CD8-positive, alpha-beta memory T cell (primary cell): ENCODE results near the gene PUSL1. TPM values are rescaled to one million over a fixed set of nuclear protein-coding genes. Genes with fewer than 3 reads are reported as not detected.
A peak's percentile ranks its signal among the peaks of the same experiment; 100 is the strongest.

ENCODE experiments used
- CTCF ChIA-PET: fragments of 350-600 bp; sonication (Branson Sonifier 250); formaldehyde crosslinking; loops from one replicate; lab custom pipeline; 2021; ENCODE audit warnings: antibody characterized with exemption; lab: Charles Lee
- POLR2A ChIA-PET: fragments of 350-600 bp; sonication (Branson Sonifier 250); formaldehyde crosslinking; loops from one replicate; lab custom pipeline; 2021; ENCODE audit warnings: antibody characterized with exemption; lab: Charles Lee
- DNase-seq, 5 donors: peaks; one replicate each; pipeline versions ENCODE4 v3.0.0 to v3.0.0-alpha.2; 2020 to 2022; ENCODE audit warnings: mixed read lengths in 1 of 5
- H3K27ac ChIP-seq: one replicate; pipeline ENCODE4 v1.7.0; 2013; ENCODE audit warnings: low read depth, mild to moderate bottlenecking, low read length, moderate library complexity
- H3K27me3 ChIP-seq: 2 replicates; pipeline ENCODE4 v1.7.0; 2013; ENCODE audit warnings: low read length, mild to moderate bottlenecking; ENCODE audit not compliant: insufficient read depth, poor library complexity, severe bottlenecking
- H3K36me3 ChIP-seq: 2 replicates; pipeline ENCODE4 v1.7.0; 2013; ENCODE audit warnings: mild to moderate bottlenecking, low read length, moderate library complexity; ENCODE audit not compliant: insufficient read depth
- H3K4me1 ChIP-seq: 2 replicates; pipeline ENCODE4 v1.7.0; 2013; ENCODE audit warnings: mild to moderate bottlenecking, low read length, moderate library complexity; ENCODE audit not compliant: insufficient read depth
- H3K4me3 ChIP-seq: 2 replicates; pipeline ENCODE4 v1.7.0; 2013; ENCODE audit warnings: mild to moderate bottlenecking, low read length
- H3K9me3 ChIP-seq: 2 replicates; pipeline ENCODE4 v1.7.0; 2013; ENCODE audit warnings: mild to moderate bottlenecking, low read length
- H3K27ac Mint-ChIP-seq, 8 donors: one replicate each; pipeline ENCODE4 v1.8.0; 2020 to 2021; ENCODE audit warnings: mixed read lengths in 8 of 8, mild to moderate bottlenecking in 6 of 8, inconsistent platforms in 3 of 8, moderate library complexity in 3 of 8
- H3K27me3 Mint-ChIP-seq, 2 donors: one replicate each; pipeline ENCODE4 v1.8.0; 2020 to 2021; ENCODE audit warnings: mixed read lengths in 2 of 2, mild to moderate bottlenecking in 1 of 2, moderate library complexity in 1 of 2
- H3K36me3 Mint-ChIP-seq, 3 donors: one replicate each; pipeline ENCODE4 v1.8.0; 2020 to 2021; ENCODE audit warnings: mixed read lengths in 3 of 3, inconsistent platforms in 1 of 3, mild to moderate bottlenecking in 1 of 3
- H3K4me1 Mint-ChIP-seq, 3 donors: one replicate each; pipeline ENCODE4 v1.8.0; 2020 to 2021; ENCODE audit warnings: mixed read lengths in 3 of 3, inconsistent platforms in 1 of 3, mild to moderate bottlenecking in 1 of 3
- H3K4me3 Mint-ChIP-seq, 7 donors: one replicate each; pipeline ENCODE4 v1.8.0; 2020 to 2021; ENCODE audit warnings: mixed read lengths in 7 of 7, mild to moderate bottlenecking in 6 of 7, moderate library complexity in 4 of 7, inconsistent platforms in 2 of 7
- H3K9me3 Mint-ChIP-seq, 5 donors: one replicate each; pipeline ENCODE4 v1.8.0; 2020 to 2022; ENCODE audit warnings: mixed read lengths in 5 of 5, mild to moderate bottlenecking in 3 of 5, moderate library complexity in 2 of 5, inconsistent platforms in 1 of 5
- polyA plus RNA-seq: library from polyadenylated mRNA; unstranded; fragments of 300-500 nt; fragmentation: Illumina TruSeq; gene quantifications from one replicate; pipeline ENCODE4 v1.2.3, GENCODE V29; 2021
- total RNA-seq, 2 experiments: library from RNA; stranded (reverse); gene quantifications; one replicate each; pipeline ENCODE4 v1.2.3, GENCODE V29; 2021

PUSL1 gene
- total and polyA plus RNA-seq, 3 experiments from 2014 or later: 22.0 to 34.3 (median 32.9) TPM

DNA sequence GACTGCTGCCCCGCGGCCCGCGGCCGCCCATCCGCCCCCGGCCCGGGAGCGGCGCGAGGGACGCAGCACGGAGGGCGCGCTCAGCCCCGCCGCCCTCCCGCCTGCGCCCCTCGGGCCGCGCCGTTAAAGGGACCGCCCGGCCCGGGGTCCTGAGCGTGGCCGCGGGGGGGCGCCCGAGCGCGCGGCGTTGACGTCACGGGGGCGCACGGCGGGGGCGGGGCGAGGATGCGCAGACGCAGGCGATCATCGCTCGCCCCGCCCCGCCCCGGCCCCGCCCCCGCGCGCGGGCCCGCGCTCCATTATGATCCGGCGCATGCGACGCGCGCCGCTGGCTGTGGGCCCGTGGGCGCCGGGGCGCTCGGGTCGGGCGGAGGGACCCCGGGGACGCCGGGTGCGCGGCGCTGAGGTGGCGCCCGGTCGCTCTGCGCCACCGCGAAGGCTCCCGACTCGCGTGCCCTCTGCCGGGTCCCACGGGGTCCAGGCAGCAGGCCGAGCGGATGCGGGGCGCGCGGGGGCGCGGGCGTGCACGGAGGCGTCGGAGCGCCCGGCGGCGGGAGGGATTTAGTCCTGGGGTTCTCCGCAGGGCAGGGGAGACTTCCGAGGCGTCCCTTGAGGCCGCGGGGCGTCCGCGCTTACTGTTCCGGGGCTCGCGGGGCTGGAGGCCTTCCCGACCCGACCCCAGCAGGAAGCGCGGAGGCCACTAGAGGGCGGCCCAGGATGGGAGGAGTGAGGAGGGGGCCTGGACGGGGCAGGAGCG is 41.0 kb downstream of the PUSL1 start, which contains the start of gene DVL1:
DVL1 (minus strand) TSS at position 163 of the 757 bp plus-strand sequence. CDS start 353 bp downstream, outside the sequence.
- peak; percentile 68 to 81 (median 75) for DNase-seq
- peak within 1 kb of the TSS in 4 of 8 donors; percentile 9 to 73 (median 50) for H3K27ac Mint-ChIP-seq
- POLR2A ChIA-PET: interaction anchor here (1.2 kb wide), 1 partner anchor 22 kb away, joined by 3 read pairs; no protein-coding TSS in a partner anchor

DNA sequence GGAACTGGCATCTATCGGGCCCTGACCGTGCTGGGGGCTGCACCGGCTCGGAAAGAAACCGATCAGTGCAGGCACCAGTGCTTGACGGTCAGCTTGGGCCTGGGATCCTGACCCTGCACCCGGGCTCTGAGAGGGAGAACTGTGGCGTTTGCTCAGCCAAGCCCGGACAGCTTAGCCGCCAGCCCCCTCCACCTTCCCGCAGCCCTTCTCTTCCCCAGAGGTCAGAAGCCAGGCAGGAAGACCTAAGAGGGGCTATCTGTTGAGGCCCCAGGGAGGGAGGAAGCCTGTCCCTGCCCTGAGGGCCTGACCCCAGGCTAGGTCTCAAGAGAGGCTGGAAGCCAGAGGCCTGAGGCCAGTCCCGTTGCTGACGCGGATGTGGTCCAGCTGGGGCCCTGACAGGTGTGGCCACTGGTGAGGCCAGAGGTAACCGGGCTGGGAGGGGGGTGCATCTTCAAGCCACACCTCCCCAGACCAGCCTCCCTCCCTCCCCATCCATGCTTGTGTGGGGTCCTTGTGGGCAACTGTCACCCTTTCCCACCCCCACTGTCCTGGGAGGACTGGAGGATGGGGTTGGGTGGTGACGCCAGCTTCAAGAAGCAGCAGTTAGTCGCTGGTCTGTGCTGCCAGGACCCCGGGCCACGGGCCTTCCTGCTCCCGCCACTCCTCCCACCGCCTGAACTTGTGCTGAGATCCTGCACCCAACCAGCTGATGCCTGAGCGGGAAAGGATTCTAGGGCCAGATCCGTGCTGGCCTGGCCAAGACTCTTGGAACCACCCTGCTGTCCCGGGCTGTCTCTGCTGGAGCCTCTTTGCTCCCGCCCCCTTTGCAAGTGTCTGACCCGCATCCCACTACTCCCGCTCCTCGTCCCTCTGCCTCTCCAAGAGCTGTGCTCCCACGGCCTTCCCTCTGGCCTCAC is 43.4 kb downstream of the PUSL1 start:
- H3K27me3 ChIP-seq: peaks cover 4% of the 10 kb centered on the region
- peaks cover 25% of the 10 kb centered on the region for H3K4me1 ChIP-seq
- H3K27ac ChIP-seq: no peak overlapping the region
- CTCF ChIA-PET: interaction anchor here (5.0 kb wide), 1 partner anchor 20 kb away, joined by 19 read pairs; no protein-coding TSS in a partner anchor
- no peak for DNase-seq
- Mint-ChIP-seq H3K27ac (peak overlapping the region in 6 of 8 donors; percentile 61 to 97 (median 66)), H3K36me3 (no peaks in the 10 kb centered on the region), H3K27me3 (peaks cover 2 to 17% of the 10 kb centered on the region in 2 donors), H3K9me3 (no peaks in the 10 kb centered on the region), H3K4me3 (peak overlapping the region; percentile 50 to 84 (median 67)), H3K4me1 (peaks cover 14 to 39% (median 15%) of the 10 kb centered on the region in 3 donors)
- POLR2A ChIA-PET: interaction anchor here (1.4 kb wide), 1 partner anchor 20 kb away, joined by 4 read pairs; no protein-coding TSS in a partner anchor
- H3K9me3 ChIP-seq: no peaks in the 10 kb centered on the region
- H3K4me3 ChIP-seq: no peak overlapping the region
- no peaks in the 10 kb centered on the region for H3K36me3 ChIP-seq

More for the DNA sequence above, 41.0 kb downstream of the PUSL1 start, which contains the start of gene DVL1:
- Mint-ChIP-seq H3K27me3 (peaks cover 0 to 17% of the 10 kb centered on the region in 2 donors), H3K36me3 (no peaks in the 10 kb centered on the region), H3K4me1 (peaks cover 14 to 46% (median 16%) of the 10 kb centered on the region in 3 donors), H3K9me3 (no peaks in the 10 kb centered on the region), H3K4me3 (peak within 1 kb of the TSS; percentile 52 to 87 (median 78))
- Histone ChIP-seq H3K27me3 (peaks cover 4% of the 10 kb centered on the region), H3K27ac (peak within 1 kb of the TSS; percentile 69), H3K9me3 (no peaks in the 10 kb centered on the region), H3K4me1 (peaks cover 28% of the 10 kb centered on the region), H3K36me3 (no peaks in the 10 kb centered on the region), H3K4me3 (peak within 1 kb of the TSS; percentile 50)
- CTCF ChIA-PET: interaction anchor here (1.3 kb wide), 1 partner anchor 22 kb away, joined by 7 read pairs; no protein-coding TSS in a partner anchor

DNA sequence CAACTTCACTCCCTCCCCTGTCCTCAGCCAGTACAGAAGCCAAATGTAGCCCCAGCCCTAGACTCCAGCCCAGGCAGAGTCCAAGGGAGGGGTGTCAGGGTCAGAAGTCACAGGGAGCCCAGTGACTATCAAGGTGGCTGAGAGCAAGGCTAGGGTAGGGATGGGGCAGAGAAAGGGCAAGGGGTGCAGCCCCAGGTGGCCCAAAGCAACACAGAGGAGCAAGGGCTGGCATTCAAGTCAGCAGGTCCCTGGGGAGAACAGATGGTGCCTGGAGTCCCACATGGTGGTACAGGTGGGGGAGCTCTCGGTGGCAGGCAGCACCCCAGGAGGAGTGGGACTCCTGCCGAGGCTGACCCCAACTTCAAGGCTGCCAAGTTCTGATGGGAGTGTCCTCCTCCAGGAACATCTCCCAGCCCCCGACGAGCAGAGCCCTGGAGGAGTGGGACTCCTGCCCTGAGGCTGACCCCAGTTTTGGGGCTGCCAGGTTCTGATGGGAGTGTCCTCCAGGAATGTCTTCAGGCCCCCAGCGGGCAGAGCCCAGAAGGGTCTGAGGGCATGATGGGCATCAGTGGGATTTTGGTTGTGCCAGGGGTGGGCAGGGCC is 44.5 kb downstream of the PUSL1 start:
- peak overlapping the region; percentile 46 to 83 (median 67) for H3K4me3 Mint-ChIP-seq
- no peaks in the 10 kb centered on the region for H3K36me3 Mint-ChIP-seq
- peaks cover 2 to 21% of the 10 kb centered on the region in 2 donors for H3K27me3 Mint-ChIP-seq
- no peak overlapping the region for H3K4me3 ChIP-seq
- peaks cover 4% of the 10 kb centered on the region for H3K27me3 ChIP-seq
- H3K4me1 ChIP-seq: peaks cover 17% of the 10 kb centered on the region
- no peak for DNase-seq
- H3K9me3 Mint-ChIP-seq: no peaks in the 10 kb centered on the region
- CTCF ChIA-PET: interaction anchor here (5.0 kb wide), 1 partner anchor 19 kb away, joined by 19 read pairs; no protein-coding TSS in a partner anchor
- no peak overlapping the region for H3K27ac ChIP-seq
- H3K27ac Mint-ChIP-seq: peak overlapping the region in 5 of 8 donors; percentile 19 to 82 (median 61)
- H3K36me3 ChIP-seq: no peaks in the 10 kb centered on the region
- H3K9me3 ChIP-seq: no peaks in the 10 kb centered on the region
- peaks cover 7 to 33% (median 9%) of the 10 kb centered on the region in 3 donors for H3K4me1 Mint-ChIP-seq
- POLR2A ChIA-PET: interaction anchor here (0.6 to 1.4 kb wide), 2 partner anchors 19 to 106 kb away, joined by 4 read pairs; no protein-coding TSS in a partner anchor

DNA sequence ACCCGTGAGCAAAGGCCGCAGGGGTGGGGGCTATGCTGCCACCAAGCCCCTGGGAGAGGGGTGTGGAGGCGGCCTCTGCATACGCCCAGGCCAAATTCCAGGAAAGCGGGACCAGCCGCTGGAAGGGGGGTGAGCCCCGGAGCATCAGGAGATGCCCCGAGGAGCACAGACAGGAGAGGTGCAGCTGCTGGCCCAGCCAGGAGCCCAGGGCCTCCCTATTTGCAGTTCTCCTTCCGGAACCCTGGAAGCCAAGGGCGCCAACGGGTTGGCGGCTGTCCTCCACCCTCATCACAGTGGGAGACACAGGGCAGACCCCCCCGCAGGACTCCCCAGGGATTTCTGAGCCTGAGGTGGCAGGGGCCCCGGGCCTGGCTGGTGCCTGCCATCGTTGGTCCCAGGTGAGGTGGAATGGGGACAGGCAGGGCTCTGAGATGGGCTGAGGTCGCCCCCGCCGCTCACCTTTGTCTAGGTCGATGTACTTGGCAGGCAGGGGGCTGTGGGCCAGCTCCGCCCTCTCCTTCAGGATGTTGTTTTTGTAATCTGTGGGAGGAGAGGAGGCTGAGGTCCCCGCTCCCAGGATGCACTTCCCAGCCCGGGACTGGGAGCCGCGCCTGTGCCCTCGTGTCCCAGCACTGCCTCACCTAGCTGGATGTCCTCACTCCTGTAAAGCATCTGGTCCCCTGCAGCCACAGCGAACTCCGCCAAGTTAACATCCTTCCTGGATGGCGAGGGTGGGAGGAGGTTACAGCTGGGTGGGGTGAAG is 45.2 kb downstream of the PUSL1 start:
- no peaks in the 10 kb centered on the region for H3K9me3 ChIP-seq
- peaks cover 5 to 31% (median 9%) of the 10 kb centered on the region in 3 donors for H3K4me1 Mint-ChIP-seq
- no peaks in the 10 kb centered on the region for H3K36me3 Mint-ChIP-seq
- ChIA-PET CTCF (interaction anchor here (5.0 kb wide), 1 partner anchor 19 kb away, joined by 19 read pairs; no protein-coding TSS in a partner anchor), POLR2A (interaction anchor here (0.6 to 1.1 kb wide), 4 partner anchors 18 to 238 kb away, joined by 3 read pairs; partner anchors contain the start of gene C1orf159)
- peaks cover 3 to 21% of the 10 kb centered on the region in 2 donors for H3K27me3 Mint-ChIP-seq
- H3K36me3 ChIP-seq: no peaks in the 10 kb centered on the region
- H3K27ac ChIP-seq: no peak overlapping the region
- no peak for DNase-seq
- H3K4me1 ChIP-seq: peaks cover 17% of the 10 kb centered on the region
- H3K27ac Mint-ChIP-seq: peak overlapping the region in 1 of 8 donors; percentile 19
- H3K4me3 Mint-ChIP-seq: peak overlapping the region in 4 of 7 donors; percentile 28 to 65 (median 48)
- no peak overlapping the region for H3K4me3 ChIP-seq
- H3K9me3 Mint-ChIP-seq: no peaks in the 10 kb centered on the region
- peaks cover 4% of the 10 kb centered on the region for H3K27me3 ChIP-seq

DNA sequence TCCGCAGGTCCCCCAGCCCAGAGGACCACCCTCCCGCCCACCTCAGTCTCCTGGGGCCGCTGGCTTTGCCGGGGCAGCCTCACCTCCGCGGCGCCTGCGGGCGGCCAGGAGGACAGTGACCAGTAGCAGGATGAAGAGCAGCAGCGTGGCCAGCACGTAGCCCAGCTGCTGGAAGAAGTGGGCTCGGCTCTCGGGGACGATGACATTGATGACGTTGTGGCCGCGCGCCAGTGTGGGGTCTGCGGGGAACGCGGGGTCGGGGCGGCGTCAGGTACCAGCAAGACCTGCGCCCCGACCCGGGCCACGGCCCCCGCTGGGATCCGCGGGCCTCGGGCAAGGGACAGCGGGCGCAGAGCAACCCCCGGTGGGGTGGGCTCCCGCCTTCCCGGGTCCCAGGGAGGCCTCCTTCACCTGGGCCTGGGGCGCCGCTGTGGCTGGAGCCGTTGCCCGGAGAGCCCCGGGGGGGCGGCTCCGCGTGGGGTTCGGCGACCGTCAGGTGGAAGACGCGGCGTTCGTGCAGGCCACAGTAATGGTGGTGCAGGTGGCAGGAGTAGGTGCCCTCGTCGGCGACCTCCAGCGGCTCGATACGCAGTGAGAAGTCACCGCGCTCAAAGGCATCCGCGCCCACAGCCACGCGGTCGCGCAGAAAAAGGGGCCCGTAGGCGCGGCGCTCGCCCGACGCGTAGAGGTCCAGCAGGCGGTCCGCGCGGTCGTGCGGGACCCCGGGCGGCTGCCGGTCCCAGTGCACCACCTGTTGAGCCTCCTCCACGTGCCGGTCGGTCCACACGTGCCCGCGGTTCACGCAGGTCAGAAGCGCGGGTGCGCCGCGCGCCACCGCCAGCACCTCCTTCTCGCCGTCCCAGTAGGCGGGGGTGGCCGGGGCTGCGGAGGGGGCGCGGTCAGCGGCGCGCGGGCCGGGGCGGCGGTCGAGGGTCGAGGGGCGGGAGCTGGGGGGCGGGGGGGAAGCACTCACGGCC is 46.2 kb downstream of the PUSL1 start:
- Mint-ChIP-seq H3K27ac (peak overlapping the region in 2 of 8 donors; percentile 29 to 70), H3K4me3 (peak overlapping the region in 6 of 7 donors; percentile 34 to 65 (median 54)), H3K9me3 (no peaks in the 10 kb centered on the region), H3K36me3 (no peaks in the 10 kb centered on the region), H3K27me3 (peaks cover 5 to 26% of the 10 kb centered on the region in 2 donors), H3K4me1 (peaks cover 8 to 40% (median 14%) of the 10 kb centered on the region in 3 donors)
- no peaks in the 10 kb centered on the region for H3K36me3 ChIP-seq
- ChIA-PET POLR2A (interaction anchor here (0.6 to 1.1 kb wide), 5 partner anchors 17 to 239 kb away, joined by 3 to 4 read pairs (median 3); partner anchors contain the start of gene C1orf159), CTCF (interaction anchor here (5.0 kb wide), 1 partner anchor 18 kb away, joined by 19 read pairs; no protein-coding TSS in a partner anchor)
- no peaks in the 10 kb centered on the region for H3K9me3 ChIP-seq
- H3K4me3 ChIP-seq: no peak overlapping the region
- H3K27ac ChIP-seq: no peak overlapping the region
- DNase-seq: peak in 1 of 5 donors; percentile 44
- peaks cover 4% of the 10 kb centered on the region for H3K27me3 ChIP-seq
- H3K4me1 ChIP-seq: peaks cover 23% of the 10 kb centered on the region

DNA sequence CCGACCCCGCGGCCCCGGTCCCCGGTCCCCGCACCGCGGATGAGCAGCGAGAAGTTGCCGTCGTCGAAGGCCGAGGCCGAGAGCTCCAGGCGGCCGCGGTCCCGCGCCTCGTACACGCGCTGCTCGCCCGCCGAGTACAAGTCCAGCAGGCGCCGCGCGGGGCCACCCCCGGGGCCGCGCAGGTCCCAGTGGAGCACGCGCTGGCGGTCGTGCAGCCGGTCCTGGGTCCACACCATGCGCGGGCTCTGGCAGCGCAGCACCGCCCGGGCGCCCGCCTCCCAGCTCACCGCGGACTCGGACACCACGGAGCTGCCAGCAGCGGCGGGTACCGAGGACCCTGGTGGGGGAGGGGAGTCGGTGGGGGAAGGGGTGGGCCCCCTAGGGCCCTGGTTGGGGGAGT is 47.0 kb downstream of the PUSL1 start:
- no peak overlapping the region for H3K4me3 ChIP-seq
- no peaks in the 10 kb centered on the region for H3K9me3 Mint-ChIP-seq
- H3K27ac Mint-ChIP-seq: no peak overlapping the region
- DNase-seq: no peak
- H3K27ac ChIP-seq: no peak overlapping the region
- H3K4me1 Mint-ChIP-seq: peaks cover 8 to 40% (median 14%) of the 10 kb centered on the region in 3 donors
- no peaks in the 10 kb centered on the region for H3K36me3 ChIP-seq
- no peaks in the 10 kb centered on the region for H3K9me3 ChIP-seq
- H3K27me3 Mint-ChIP-seq: peaks cover 5 to 26% of the 10 kb centered on the region in 2 donors
- H3K4me1 ChIP-seq: peaks cover 23% of the 10 kb centered on the region
- H3K36me3 Mint-ChIP-seq: no peaks in the 10 kb centered on the region
- H3K27me3 ChIP-seq: peaks cover 4% of the 10 kb centered on the region
- POLR2A ChIA-PET: interaction anchor here (1.1 kb wide), 1 partner anchor 16 kb away, joined by 4 read pairs; no protein-coding TSS in a partner anchor
- no peak overlapping the region for H3K4me3 Mint-ChIP-seq
- CTCF ChIA-PET: interaction anchor here (5.0 kb wide), 1 partner anchor 17 kb away, joined by 19 read pairs; no protein-coding TSS in a partner anchor
